Hypothalamus (tissue), 51 donors: ENCODE measurements around the gene PIK3CA.

ENCODE experiments used
- DNase-seq, 51 donors: peaks; one replicate each; lab custom pipeline; 2025; lab: John Stamatoyannopoulos, UW

PIK3CA gene

DNA sequence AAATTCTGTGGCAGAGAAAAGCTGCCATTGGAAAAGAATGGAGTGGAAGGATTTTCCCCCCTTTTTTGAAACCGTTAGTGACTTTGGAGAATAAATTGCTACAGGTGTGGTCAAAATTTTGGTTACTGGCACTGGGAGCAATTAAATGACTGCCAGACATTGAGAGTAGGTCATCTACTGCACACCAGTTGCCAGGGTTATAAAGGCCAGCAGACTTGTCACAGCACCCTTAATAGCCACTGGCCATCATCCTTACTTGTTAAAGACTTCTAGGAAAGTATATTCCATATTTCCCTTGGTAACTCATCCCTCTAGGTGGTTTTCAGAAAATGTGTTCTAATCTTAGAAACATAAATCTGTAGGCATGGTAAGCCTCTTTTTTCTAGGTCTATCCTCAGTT is 8.0 kb downstream of the PIK3CA start:
- no peak for DNase-seq

DNA sequence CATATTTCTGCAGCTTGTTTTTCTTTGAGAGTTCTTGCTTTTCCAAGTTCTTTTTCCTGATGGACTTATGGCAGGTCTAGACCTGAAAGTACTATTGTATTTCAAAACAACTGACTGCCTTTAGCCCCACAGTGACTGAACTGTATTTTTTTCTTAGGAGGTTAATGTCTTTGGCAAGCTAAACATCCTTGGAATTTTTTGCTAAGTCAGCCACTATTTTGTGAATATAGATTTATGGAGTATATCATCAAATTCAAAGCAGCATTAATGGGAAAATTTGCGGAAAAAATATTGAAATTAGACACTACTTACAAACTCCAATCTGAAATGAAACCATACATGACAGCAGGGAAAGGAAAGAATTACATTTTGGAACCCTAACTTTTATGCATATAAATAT is 8.6 kb downstream of the PIK3CA start:
- no peak for DNase-seq

DNA sequence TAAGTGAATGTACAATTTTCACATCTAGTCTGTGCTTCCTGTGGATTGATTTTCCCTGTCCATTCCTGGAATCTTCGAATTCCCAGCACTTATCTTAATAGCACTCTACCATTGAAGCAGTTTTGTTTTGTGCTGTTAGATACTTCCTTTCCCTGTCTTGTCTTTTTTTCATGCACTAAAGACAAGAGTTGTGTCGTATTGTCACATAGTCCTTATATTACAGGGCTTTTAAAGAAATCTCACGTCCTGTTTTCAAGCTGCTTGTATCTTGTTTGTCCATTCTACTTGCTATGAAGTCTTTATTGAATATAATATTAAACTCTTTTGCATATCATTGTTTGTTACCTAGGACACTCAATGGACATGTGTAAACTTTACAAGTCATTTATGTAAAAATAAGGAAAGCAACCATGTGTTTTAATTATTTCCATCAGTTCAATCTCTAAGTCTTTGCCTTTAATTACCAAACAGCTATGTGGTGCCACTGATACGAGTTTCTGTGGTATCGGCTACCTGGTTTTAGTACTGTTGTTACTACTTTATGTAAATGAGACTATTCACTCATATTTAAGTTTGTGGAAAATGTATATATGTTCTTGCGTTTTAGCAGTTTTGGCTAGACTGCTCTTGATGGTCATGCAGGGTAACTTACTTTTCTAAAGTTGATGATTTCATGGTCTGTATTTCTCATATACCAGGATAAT is 10.3 kb downstream of the PIK3CA start:
- no peak for DNase-seq

DNA sequence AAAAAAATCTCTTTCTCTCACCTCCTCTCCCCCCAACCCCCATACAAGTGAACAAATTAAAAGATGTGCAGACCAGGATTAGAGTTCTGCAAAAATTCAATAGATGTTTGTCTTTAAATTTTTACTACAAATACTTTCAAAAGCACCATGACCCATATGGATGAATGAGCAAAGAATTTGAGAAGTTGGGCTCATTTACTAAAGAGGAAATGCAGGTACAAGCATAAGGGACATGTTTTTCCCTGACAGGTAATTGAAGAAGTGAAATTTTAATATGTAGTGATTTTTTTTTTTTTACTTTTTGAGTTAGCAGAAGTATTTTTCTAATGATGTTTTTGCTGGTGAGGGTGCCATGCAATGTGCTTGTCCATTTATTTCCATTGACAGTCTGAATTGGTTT is 15.3 kb downstream of the PIK3CA start:
- DNase-seq = no peak

DNA sequence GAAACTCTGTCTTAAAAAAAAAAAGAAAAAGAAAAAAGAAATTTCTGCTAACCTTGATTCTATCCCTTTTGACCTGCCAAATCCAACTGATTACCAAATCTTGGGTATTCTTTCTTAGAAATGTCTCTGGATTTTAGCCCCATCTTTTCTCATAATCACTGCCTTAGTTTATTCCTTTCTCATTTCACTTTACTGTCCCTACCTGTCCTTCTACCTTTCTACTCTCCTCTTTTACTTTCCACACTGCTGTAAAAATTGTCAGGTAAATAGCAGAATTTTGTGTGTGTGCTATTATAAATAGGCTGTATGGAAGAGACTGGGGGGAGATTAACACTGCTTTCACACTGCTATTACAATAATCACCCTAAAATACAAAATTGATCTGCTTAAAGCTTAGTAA is 16.7 kb downstream of the PIK3CA start:
- DNase-seq = no peak

DNA sequence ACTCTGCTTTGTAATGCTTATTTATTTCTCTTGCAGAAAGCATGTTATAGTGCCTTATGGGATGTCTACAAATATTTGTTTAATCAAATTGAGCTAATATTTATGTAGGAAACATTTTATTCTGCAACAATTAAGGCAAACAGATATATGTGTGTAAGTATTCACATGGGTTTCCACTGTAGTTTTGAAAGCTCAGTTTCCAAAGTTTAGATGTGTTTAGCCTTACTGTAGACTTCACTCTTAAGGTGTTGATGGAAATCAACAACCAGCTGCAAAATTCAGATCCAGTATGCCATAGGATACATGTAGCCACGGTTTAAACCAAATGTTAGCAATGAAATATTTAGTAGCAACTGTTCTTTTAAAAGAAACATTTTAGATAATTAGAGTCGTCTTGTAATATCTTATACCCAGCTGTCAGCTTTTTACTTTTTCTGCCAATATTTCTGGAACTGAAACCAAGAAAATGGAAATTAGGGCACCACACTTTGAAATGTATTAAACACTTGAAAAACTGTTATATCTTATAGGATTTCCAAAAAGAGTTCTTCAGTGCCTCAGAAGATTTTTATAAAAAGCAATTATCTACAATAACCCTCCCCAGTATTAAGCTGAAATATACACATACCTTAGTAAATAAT is 18.5 kb downstream of the PIK3CA start:
- DNase-seq = no peak

DNA sequence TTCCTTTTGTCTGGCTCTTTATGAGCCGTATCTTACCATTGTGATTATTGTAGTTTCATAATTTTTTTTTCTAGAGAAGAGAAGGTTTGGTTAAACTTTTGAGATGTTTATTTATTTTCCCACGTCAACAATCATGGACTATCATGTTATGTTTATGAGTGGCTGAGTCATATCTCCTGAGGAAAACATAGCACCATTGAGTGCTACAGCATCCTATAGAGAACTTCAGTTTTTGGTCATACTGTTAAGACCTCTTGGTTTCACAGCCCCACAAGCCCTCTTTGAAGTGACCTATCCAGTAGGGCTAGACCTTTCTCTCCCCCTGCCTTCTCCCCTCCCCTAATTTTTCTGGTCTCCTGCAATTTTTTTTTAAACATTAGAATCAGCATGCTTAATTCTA is 20.8 kb downstream of the PIK3CA start:
- DNase-seq = no peak

DNA sequence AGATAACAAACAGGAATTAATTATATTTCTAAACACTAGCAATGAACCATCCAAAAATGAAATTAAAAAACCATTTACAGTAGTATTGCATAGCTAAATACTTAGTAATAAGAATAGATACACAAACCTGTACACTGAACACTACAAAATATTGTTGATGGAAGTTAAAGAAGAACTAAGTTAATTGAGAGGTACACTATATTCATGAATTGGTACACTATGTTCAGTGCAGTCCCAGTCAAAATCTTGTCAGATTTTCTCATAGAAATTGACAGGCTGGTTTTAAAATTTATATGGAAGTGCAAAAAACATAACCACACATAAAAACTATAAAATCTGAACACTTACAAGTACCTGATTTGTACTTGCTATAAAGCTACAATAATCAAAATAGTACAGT is 24.4 kb downstream of the PIK3CA start:
- DNase-seq = no peak

DNA sequence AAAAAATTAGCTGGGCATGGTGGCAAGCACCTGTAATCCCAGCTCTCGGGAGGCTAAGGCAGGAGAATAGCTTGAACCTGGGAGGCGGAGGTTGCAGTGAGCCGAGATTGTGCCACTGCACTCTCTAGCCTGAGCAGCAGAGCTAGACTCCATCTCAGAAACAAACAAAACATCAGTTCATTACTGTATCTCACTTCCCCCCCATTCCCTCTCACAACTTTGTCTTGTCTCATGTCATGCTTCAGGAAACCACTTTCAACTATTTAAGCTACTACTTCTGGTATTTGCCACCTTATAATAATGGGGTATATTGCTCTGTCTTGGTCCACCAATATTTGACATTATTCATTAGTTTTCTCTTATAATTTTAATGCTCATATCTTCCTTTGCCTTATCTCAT is 26.2 kb downstream of the PIK3CA start:
- no peak for DNase-seq

DNA sequence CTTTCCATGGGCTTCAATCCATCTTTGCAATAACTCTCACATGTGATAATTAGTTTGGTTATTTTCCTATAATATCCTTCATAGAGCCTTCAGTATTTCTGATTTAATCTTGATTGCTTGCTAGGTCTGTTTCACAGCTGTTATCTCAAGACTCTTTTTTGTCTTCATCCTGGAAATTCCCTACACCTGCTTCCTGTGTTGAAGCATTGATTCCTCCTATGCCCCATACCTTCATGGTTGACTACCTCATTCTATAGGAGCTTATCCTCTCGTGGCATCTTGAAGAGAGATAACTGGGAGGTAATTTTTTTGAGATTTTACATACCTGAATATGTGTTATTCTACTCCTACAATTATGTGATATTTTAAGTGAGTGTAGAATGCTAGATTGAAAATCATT is 26.7 kb downstream of the PIK3CA start:
- DNase-seq = no peak

DNA sequence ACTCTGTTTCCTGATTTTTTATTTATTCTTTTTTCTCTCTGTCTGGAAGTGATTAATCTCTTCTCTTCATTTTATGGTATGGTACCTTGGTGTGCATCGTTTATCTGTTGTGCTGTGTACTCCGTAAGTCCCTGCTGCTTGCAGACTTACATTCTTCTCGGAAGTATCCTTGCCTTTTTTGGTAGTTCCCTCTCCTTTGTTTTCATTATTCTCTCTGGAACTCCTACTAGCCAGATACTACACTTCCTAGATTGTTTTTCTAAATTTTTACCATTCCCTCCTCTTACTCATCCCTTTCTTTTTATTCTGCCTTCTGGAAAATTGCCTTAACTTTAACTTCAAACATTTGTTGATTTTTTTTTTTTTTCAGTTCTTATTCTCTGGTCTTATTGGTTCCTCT is 27.2 kb downstream of the PIK3CA start:
- no peak for DNase-seq

DNA sequence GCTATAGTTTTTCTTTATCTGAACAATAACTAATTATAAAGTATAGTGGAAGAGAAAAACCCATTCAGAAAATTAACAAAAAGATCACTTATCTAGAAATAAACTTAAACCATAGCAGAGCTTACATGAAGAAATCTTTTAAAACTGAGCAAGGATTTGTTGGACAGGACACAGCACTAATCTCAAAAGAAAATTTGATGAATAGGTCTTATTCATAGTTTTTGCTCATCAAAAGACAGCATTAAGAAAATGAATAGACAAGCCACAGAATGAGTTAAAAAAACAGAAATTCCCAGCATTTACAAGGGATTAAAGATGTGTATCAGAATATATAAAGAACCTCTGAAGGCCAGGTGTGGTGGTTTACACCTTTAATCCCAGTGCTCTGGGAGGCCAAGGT is 29.5 kb downstream of the PIK3CA start:
- DNase-seq = no peak

DNA sequence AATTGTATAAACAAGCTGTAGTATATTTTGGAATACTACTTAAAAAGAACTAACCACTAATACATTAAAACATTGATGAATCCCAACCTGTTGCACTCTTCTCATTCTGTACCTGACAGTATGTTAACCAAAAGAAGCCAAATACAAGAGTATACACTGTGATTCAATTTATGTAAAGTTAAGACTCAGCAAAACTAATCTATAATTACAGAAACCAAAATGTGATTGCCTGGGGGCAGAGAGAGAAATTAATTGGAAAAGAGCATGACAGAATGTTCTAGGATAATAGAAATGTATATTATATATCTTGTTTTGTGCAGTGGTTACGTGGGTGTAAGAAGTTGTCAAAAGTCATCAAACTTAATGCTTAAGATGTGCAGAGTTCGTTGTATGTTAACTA is 31.1 kb downstream of the PIK3CA start:
- DNase-seq = no peak

DNA sequence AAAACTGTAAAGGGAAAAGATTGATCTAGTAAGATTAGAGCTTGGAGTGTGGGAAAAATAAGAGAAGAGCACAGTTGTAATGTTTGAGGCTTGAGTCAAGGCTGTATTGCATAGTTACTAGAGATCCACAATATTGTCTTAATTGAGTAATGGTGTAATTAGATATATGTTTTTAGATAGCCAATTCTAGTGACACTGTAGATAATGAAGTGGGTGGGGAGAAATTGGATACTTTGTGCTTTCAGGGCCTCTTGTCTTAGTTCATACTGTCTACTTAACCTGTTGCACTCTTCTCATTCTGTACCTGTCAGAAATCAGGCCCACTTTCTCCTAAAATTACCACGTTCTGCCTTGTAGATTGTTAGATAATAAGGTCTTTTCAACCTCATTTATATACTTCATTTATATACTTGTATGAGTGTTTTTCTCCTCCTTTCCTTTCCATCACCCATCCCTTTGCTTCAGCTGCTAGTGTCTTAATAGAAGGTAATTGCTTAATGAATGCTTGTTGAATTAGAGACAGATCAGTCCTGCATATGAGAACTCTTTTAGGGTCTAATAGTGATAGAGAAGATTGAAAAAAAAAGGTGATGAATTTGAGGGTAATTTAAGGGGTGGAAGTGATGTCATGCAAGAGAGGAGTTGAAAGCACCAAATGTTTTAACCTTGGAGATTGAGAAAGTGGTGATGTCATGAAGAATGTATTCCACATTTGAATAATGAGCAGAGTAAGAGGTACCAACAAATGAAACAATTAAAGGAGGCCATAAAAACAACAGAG is 32.0 kb downstream of the PIK3CA start:
- no peak for DNase-seq

DNA sequence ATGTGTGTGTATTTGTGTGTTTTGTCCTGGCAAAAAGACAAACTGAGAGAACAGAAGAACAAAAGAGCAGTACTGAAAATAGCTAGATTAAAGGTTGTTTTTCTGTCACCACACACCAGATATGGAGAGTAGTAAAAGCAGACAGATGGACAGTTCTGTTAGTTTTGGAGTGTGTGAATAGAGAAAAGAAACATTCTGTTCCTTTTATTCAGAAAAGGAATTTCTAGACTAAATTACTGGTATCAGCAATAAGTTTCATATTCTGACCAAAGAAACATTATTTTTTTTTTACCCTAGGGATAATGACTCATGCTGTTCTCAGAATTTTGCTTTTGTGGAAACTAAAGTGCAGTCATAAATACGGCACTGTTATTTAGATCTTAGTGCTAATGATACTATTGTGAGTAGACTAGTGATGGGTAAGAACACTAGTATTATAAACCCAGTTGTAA is 32.9 kb downstream of the PIK3CA start:
- no peak for DNase-seq

DNA sequence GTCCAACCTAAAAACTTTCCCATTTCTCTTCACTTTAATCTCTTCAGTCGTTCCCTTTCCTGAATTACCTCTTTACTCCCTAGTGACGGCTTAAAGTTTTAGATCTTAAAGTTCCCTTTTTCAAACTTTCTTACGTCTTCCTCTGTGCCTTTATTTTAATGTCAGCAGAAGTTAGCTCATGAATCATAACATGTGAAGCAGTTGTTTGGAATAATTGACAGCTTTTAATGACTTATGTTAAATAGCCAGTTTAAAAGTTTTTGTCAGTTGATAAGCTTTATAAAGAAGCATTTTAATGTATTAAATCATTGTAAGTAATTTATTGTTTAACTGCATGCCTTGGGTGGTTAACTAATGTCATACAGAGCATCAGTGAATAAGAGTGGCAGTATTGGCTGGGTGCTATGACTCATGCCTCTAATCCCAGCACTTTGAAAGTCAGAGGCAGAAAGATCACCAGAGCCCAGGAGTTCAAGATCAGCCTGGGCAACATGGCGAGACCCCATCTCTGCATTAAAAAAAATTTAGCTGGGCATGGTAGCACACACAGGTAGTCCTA is 33.9 kb downstream of the PIK3CA start:
- no peak for DNase-seq

DNA sequence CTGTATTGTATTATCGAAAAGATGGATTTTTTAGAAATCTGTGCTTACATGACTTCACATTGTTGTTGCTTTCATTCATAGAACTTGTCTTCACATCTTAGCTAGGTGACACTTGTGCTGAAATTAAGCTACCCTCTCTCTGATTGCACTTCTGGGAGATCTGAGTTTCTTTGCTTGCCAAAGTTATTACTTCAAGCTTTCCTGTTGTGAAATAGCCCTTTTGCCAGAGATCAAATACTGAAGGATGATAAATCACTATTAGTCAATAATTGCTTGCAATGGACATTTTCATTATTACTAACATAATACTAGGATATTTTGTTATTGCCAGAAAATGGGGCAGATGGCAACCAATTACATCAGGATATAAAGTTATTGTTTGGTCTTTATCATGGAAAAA is 34.7 kb downstream of the PIK3CA start:
- no peak for DNase-seq

DNA sequence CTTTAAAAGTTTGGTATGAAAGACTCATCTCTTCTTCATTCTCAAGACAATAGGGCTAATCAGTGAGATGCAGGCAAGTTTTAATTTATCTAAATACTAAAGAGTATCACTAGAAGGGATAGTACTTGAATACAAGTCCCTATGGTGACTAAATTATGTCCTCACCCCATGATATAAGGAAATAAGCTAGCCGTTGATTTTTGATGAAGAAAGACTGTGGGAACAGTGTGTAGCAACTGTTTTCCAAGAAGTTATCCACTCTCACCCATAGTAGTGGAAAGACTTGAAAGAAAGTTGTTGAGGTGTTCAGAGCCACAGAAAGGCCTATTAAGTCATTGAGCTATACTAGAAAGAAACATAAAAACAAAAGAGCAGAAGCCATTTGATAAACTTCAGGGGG is 36.7 kb downstream of the PIK3CA start:
- no peak for DNase-seq

DNA sequence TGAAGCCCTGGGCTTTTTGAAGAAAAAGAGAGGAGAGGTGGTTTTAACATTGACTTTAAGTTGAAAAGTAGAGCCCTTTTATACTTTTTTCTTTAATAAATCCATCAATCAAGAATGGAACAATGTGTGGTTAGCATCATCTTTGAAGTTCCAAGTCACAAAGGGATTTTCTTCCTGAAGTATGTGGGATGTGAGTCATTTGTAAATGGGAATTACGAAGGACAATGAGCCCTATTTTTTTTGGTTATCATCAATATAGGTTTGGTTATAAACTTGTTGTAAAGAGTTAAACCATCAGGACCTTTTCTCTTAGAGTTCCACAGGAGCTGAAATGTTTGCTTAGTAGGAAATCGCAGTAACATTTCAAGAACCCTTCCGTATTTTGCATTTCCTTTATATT is 38.3 kb downstream of the PIK3CA start:
- DNase-seq = no peak

DNA sequence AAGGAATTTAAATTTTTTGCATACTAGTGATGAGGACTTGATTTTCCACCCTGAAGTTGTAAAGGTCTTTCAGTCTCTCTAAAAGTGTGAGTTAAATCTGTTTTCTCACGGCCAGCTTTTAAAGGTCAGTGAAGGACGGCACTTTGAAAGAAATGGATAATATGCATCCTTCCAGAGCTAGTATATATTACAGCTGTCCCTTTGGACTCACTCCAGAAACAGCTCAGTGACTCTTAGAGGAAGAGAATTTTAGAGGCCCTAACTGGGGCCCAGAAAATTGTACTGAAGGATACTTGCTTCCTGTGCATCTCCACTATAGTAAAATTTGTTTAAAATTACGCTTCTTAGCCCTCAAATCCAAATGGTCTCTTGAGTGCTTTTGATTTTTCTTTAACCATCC is 41.6 kb downstream of the PIK3CA start:
- DNase-seq = no peak

DNA sequence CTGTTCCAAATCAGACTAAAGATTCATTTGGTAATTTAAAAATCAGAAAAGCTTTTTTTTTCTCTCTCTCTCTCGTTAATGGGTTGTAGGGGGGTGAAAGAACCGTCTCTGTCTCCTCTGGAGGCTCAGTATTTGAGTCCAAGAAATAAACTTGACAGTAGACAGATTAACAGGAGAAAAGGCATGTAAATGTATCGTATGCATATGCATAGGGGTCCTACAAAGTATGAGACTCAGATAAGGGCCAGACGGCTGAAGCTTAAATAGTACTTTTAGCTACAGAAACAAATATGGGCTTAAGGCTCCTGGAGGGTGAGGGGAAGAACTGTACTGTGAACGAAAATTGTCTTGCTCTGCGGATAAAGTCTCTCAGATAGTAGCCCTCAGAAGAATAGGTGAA is 42.4 kb downstream of the PIK3CA start:
- DNase-seq = no peak

DNA sequence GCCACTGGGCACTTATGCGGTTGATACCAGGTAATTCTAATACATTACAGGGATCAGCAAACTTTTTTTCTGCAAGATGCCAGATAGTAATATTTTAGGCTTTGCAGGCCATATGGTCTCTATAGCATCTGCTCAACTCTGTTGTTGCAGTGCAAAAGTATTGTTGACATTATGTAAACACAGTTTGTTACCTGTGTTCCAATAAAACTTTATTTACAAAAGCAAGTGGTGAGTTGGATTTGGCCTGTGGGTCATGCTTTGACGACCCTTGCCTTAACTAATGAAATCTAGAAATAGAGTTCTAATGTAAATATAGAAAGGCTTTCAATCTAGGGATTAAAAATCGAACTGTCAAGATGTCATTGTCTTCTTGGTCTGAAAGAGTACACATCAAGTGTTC is 44.4 kb downstream of the PIK3CA start:
- no peak for DNase-seq
